Panc1 (cell line): ENCODE measurements around the gene MAP1B. TPM values are rescaled to one million over a fixed set of nuclear protein-coding genes. Genes with fewer than 3 reads are reported as not detected.

Experiments used
- ATAC-seq: fragments of 200-7000 bp; cut with Tn5 transposase; 2 replicates; pipeline ENCODE4 v1.9.1; 2020; ENCODE audit warnings: mild to moderate bottlenecking, moderate library complexity
- BruUV-seq: library from RNA; stranded (reverse); fragments of 400-500 nt; replicated peaks from 2 replicates; lab custom pipeline; 2021; lab: Mats Ljungman, UMichigan
- CTCF ChIA-PET: fragments of 300-600 bp; sonication (Branson Sonifier 250); formaldehyde crosslinking; loops from one replicate; lab custom pipeline; 2022; ENCODE audit warnings: antibody characterized with exemption; lab: Charles Lee
- POLR2A ChIA-PET: fragments of 300-600 bp; sonication (Branson Sonifier 250); formaldehyde crosslinking; loops from one replicate; lab custom pipeline; 2022; ENCODE audit warnings: antibody characterized with exemption; lab: Charles Lee
- DNase-seq: peaks from one replicate; pipeline ENCODE4 v3.0.0-alpha.2; 2010; ENCODE audit warnings: low read depth, low spot score
- H3K27ac ChIP-seq: 2 replicates; pipeline ENCODE4 v1.5.1; 2011; ENCODE audit warnings: mild to moderate bottlenecking, low read length, inconsistent platforms
- H3K27me3 ChIP-seq: fragments of 200-500 bp; sonication (Bioruptor generic); 2 replicates; pipeline ENCODE4 v1.6.0; 2014; ENCODE audit warnings: low read length, inconsistent platforms; ENCODE audit not compliant: control insufficient read depth, insufficient read depth
- H3K36me3 ChIP-seq: fragments of 200-500 bp; sonication (Bioruptor generic); 2 replicates; pipeline ENCODE4 v1.5.1; 2014; ENCODE audit warnings: inconsistent platforms, mild to moderate bottlenecking, low read length, moderate library complexity; ENCODE audit not compliant: control insufficient read depth, insufficient read depth
- H3K4me1 ChIP-seq: 2 replicates; pipeline ENCODE4 v1.5.1; 2011; ENCODE audit warnings: inconsistent platforms, mild to moderate bottlenecking, low read length, moderate library complexity; ENCODE audit not compliant: control insufficient read depth, insufficient read depth
- H3K4me3 ChIP-seq, 2 experiments: 2 replicates each; pipeline ENCODE4 v1.5.1; 2011 to 2012; ENCODE audit warnings: low read depth in 2 of 2, low read length in 2 of 2, mild to moderate bottlenecking in 2 of 2, inconsistent platforms in 1 of 2, moderate library complexity in 1 of 2
- H3K9me3 ChIP-seq: fragments of 200-500 bp; sonication (Bioruptor generic); 2 replicates; pipeline ENCODE4 v1.5.1; 2014; ENCODE audit warnings: low read depth, mild to moderate bottlenecking, inconsistent platforms, low read length, moderate library complexity; ENCODE audit not compliant: control insufficient read depth, insufficient read depth
- POLR2AphosphoS5 ChIP-seq: IDR thresholded peaks from 2 replicates; pipeline ENCODE4 v1.6.1; 2012; ENCODE audit warnings: mild to moderate bottlenecking, low read depth, low read length, moderate library complexity
- SIN3A ChIP-seq: IDR thresholded peaks from 2 replicates; pipeline ENCODE4 v1.6.1; 2012; ENCODE audit warnings: low read depth, mild to moderate bottlenecking, low read length, moderate library complexity, borderline replicate concordance; ENCODE audit not compliant: insufficient read depth
- TCF7L2 ChIP-seq: IDR thresholded peaks from 2 replicates; pipeline ENCODE4 v1.6.1; 2011; ENCODE audit warnings: mild to moderate bottlenecking, low read depth, low read length, inconsistent platforms
- in situ Hi-C: cut with HindIII; loops from 2 replicates; pipeline ENCODE4 v1.10.0; 2016; ENCODE audit warnings: low sequenced_read_pairs, low pct_unique_long_range_greater_than_20kb
- intact Hi-C: fragments of 100-400 bp; cut with micrococcal nuclease; formaldehyde crosslinking; loops from one replicate; pipeline ENCODE4 v1.10.0; 2022; ENCODE audit not compliant: unreplicated experiment
- total RNA-seq: library from RNA; stranded (reverse); gene quantifications from one replicate; pipeline ENCODE4 v1.2.1, GENCODE V29; 2021; ENCODE audit not compliant: unreplicated experiment
- TF ChIP-seq, protein P1 (sequence below), 2 experiments: IDR thresholded peaks; 2 replicates each; pipeline ENCODE4 v1.6.1; 2011 to 2012; ENCODE audit warnings: low read depth in 2 of 2, control low read depth in 1 of 2, low read length in 1 of 2, mild to moderate bottlenecking in 1 of 2, moderate library complexity in 1 of 2; ENCODE audit not compliant: insufficient read depth in 1 of 2
- TF ChIP-seq, protein P2 (sequence below): fragments of 450-650 bp; IDR thresholded peaks from 2 replicates; pipeline ENCODE4 v1.5.1; 2017; ENCODE audit warnings: mild to moderate bottlenecking

MAP1B gene
- total RNA-seq, 1 experiment from 2014 or later, result 82.3 TPM

DNA sequence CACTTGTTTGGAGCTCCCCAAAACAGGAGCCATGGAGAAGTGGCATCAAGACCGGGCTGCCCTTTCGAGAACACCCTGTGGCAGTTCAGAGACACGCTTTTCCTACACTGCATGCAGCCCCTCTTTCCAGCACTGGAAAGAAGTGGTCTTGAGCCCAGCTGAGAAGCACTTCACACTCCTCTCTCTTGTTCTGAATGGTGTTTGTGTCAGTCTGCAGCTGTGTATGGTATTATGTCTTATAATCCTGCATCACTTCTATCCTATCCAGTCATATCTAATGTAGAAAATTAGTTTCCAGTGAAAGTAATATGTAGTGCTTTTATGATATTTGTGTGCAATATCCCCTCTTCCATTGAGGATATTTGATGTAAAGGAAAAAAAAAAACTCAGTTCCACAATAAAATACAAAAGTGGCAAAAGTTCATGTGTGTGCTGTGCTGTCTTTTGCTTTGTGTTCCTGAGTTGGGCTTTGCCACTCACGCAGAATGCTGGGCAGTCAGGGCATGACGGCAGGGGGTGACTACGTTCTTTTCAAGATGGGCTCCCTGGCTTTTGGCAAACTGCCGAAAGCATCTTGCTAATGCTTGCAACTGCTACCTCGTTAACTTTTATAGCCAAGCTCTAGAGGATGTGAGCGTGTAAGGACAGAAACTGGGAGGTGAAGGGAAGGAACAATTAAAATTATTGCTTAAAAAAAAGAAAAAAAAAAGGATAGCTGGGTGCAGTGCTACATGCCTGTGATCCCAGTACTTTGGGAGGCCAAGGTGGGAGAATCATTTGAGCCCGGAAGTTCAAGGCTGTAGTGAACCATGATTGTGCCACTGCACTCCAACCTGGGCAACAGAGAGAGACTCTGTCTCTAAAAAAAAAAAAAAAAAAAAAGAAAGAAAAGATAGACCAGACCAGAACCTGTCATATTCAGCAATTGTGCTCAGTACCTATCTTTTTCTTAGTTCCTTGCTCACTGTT is 102.2 kb downstream of the MAP1B start:
- no peak for DNase-seq
- ChIA-PET POLR2A (interaction anchor here (0.5 kb wide), 1 partner anchor 107 kb away, joined by 3 read pairs; no protein-coding TSS in a partner anchor), CTCF (interaction anchor here (0.6 kb wide), 1 partner anchor 17 kb away, joined by 3 read pairs; no protein-coding TSS in a partner anchor)

DNA sequence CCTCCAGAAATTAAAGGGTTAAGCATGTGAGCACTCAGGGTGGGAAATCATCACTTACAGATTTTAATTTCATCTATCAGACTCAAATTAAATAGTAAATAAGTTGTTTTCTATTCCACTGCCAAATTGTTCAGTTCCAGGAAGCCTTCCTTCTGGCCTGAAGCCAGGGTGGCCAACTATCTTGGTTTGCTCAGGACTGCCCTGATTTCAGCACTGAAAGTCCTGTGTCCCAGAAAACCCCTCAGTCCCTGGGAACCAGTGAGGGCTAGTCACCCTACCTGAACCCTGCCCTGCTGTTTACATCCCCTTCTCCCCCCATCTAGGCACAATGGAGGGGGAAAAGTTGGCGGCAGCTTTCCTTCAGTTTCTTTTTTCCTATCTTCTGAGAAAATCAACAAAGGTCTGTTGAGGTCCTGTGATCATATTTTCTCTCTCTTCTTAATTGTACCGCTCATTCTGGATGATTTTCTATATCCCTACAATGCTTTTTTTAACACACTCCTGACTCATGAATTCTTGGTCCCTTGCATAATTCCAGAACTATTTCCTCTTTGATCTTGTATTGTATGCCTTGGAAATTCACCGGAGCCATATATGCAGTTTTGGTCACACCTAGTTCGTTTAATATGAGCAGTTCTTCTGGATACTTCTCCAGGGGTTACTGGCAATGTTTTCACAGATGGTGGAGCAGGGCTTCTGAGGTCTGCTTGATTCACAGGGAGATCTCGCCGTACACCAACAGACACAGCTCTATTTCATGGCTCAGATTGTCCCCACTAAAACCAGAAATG is 103.8 kb downstream of the MAP1B start:
- no peak for TF ChIP-seq TCF7L2
- Histone ChIP-seq H3K27ac (no peak overlapping the region), H3K4me3 (no peak overlapping the region), H3K9me3 (no peaks in the 10 kb centered on the region), H3K27me3 (no peaks in the 10 kb centered on the region), H3K36me3 (peaks cover 6% of the 10 kb centered on the region; the same call in 1 of the 2 replicates), H3K4me1 (no peaks in the 10 kb centered on the region)
- ATAC-seq (peak; percentile 66), DNase-seq (no peak)
- no TSS peak for BruUV-seq
- in situ Hi-C loops (no loop called here), intact Hi-C loops (no loop called here)
- CTCF ChIA-PET, result no interaction called here
- POLR2A ChIA-PET, result no interaction called here

More for the DNA sequence above, 102.2 kb downstream of the MAP1B start:
- in situ Hi-C loops (no loop called here), intact Hi-C loops (no loop called here)
- no peaks in the 10 kb centered on the region for H3K4me1 ChIP-seq
- H3K27ac ChIP-seq, result no peak overlapping the region
- no peaks in the 10 kb centered on the region for H3K9me3 ChIP-seq
- ATAC-seq, result no peak
- no peak overlapping the region for H3K4me3 ChIP-seq
- H3K27me3 ChIP-seq, result no peaks in the 10 kb centered on the region
- no peak for TF ChIP-seq SIN3A
- no peak for TF ChIP-seq TCF7L2
- TF ChIP-seq POLR2AphosphoS5, result no peak
- TF ChIP-seq, protein P1, sequence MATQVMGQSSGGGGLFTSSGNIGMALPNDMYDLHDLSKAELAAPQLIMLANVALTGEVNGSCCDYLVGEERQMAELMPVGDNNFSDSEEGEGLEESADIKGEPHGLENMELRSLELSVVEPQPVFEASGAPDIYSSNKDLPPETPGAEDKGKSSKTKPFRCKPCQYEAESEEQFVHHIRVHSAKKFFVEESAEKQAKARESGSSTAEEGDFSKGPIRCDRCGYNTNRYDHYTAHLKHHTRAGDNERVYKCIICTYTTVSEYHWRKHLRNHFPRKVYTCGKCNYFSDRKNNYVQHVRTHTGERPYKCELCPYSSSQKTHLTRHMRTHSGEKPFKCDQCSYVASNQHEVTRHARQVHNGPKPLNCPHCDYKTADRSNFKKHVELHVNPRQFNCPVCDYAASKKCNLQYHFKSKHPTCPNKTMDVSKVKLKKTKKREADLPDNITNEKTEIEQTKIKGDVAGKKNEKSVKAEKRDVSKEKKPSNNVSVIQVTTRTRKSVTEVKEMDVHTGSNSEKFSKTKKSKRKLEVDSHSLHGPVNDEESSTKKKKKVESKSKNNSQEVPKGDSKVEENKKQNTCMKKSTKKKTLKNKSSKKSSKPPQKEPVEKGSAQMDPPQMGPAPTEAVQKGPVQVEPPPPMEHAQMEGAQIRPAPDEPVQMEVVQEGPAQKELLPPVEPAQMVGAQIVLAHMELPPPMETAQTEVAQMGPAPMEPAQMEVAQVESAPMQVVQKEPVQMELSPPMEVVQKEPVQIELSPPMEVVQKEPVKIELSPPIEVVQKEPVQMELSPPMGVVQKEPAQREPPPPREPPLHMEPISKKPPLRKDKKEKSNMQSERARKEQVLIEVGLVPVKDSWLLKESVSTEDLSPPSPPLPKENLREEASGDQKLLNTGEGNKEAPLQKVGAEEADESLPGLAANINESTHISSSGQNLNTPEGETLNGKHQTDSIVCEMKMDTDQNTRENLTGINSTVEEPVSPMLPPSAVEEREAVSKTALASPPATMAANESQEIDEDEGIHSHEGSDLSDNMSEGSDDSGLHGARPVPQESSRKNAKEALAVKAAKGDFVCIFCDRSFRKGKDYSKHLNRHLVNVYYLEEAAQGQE (IDR thresholded peaks at IDR 0.05; ENCODE audit: insufficient read depth in 1 of 2, low read depth in 2 of 2, low read length in 1 of 2), result no peak
- TF ChIP-seq, protein P2, sequence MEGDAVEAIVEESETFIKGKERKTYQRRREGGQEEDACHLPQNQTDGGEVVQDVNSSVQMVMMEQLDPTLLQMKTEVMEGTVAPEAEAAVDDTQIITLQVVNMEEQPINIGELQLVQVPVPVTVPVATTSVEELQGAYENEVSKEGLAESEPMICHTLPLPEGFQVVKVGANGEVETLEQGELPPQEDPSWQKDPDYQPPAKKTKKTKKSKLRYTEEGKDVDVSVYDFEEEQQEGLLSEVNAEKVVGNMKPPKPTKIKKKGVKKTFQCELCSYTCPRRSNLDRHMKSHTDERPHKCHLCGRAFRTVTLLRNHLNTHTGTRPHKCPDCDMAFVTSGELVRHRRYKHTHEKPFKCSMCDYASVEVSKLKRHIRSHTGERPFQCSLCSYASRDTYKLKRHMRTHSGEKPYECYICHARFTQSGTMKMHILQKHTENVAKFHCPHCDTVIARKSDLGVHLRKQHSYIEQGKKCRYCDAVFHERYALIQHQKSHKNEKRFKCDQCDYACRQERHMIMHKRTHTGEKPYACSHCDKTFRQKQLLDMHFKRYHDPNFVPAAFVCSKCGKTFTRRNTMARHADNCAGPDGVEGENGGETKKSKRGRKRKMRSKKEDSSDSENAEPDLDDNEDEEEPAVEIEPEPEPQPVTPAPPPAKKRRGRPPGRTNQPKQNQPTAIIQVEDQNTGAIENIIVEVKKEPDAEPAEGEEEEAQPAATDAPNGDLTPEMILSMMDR, result no peak
- H3K36me3 ChIP-seq, result peaks cover 6% of the 10 kb centered on the region; the same call in 1 of the 2 replicates
- BruUV-seq, result no TSS peak
